ENCODE measurements around the gene BAZ2B. TPM values are rescaled to one million over a fixed set of nuclear protein-coding genes. Genes with fewer than 3 reads are reported as not detected.

Gene BAZ2B
- total RNA-seq, 3 donors from 2014 or later = 58.9 to 98.1 (median 72.5) TPM

GRCh38 chr2:159298967-159299366, 317.4 kb downstream of the BAZ2B start:
- no peak for ATAC-seq
- Histone ChIP-seq H3K4me1 (ENCODE audit: low read depth) (no peaks in the 10 kb centered on the region), H3K9me3 (no peaks in the 10 kb centered on the region), H3K36me3 (ENCODE audit: low read depth) (no peaks in the 10 kb centered on the region), H3K4me3 (no peak overlapping the region)
- intact Hi-C loops (cut with DNase I, micrococcal nuclease) = no loop called here
- no peak for DNase-seq
- no peak for TF ChIP-seq CTCF (IDR thresholded peaks at IDR 0.05)

- Histone ChIP-seq H3K36me3 (ENCODE audit: low read depth) (no peaks in the 10 kb centered on the region), H3K4me3 (no peak overlapping the region), H3K9me3 (no peaks in the 10 kb centered on the region), H3K4me1 (ENCODE audit: low read depth) (no peaks in the 10 kb centered on the region)
- intact Hi-C loops (cut with DNase I, micrococcal nuclease) = no loop called here
- no peak for TF ChIP-seq CTCF (IDR thresholded peaks at IDR 0.05)
- ATAC-seq (no peak), DNase-seq (no peak)
Observed at GRCh38 chr2:159297042-159297707, 319.2 kb downstream of the BAZ2B start.

DNA sequence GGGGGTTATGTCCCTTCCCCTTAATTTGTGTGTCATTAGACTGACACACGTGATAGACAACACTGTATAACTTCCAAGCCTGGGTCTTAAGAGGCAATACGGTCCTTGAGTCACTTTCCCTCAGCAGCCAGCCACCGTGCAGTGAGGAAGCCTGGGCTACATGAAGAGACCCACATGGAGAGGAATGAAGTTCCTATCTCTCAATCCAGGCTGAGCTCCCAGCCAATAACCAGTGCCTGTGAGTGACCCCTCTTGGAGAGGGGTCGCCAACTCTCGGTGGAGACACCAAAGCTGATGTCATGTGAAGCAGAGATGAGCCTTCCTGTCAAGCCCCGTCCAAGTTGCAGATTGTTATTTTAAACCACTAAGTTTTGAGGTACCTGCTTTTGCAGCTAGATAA, 324.2 kb downstream of the BAZ2B start:
- TF ChIP-seq CTCF (IDR thresholded peaks at IDR 0.05) = no peak
- H3K4me3 ChIP-seq = no peak overlapping the region
- ATAC-seq (no peak), DNase-seq (no peak)
- no peaks in the 10 kb centered on the region for H3K36me3 ChIP-seq (ENCODE audit: low read depth)
- no peaks in the 10 kb centered on the region for H3K9me3 ChIP-seq
- H3K4me1 ChIP-seq (ENCODE audit: low read depth) = no peaks in the 10 kb centered on the region
- intact Hi-C loops (cut with DNase I, micrococcal nuclease) = no loop called here

DNA sequence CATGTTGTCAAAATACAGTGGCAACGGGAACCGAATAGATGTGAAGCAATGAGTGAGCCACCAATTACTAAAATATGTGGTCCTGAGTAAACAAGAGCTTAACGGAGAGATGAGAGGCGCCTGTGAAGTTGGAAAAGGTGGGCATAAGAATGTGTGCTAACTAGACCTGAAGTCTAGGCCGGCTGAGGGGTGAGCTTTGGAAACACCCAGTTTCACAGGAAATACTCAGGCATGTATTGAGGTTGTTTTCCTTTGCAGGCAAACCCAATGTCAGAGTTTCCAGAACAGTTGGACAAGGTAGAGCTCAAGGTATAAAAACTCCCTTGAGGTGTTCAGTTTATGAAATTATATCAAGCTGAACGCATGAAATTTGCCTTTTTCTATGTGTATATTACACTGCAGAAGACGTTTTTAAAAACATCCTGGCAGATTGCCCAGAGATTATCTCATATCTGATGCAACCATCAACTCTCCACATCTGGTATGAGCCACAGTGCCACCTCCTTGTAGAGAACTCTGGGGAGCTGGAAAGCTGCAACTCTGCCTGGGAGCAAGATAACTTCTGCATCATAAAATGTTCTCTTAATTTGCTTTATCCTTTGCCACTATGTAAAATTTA, 325.9 kb downstream of the BAZ2B start:
- intact Hi-C loops (cut with DNase I, micrococcal nuclease) = no loop called here
- no peaks in the 10 kb centered on the region for H3K9me3 ChIP-seq
- no peaks in the 10 kb centered on the region for H3K36me3 ChIP-seq (ENCODE audit: low read depth)
- H3K4me1 ChIP-seq (ENCODE audit: low read depth) = no peaks in the 10 kb centered on the region
- ATAC-seq = no peak
- DNase-seq = no peak
- TF ChIP-seq CTCF (IDR thresholded peaks at IDR 0.05) = no peak
- H3K4me3 ChIP-seq = no peak overlapping the region

DNA sequence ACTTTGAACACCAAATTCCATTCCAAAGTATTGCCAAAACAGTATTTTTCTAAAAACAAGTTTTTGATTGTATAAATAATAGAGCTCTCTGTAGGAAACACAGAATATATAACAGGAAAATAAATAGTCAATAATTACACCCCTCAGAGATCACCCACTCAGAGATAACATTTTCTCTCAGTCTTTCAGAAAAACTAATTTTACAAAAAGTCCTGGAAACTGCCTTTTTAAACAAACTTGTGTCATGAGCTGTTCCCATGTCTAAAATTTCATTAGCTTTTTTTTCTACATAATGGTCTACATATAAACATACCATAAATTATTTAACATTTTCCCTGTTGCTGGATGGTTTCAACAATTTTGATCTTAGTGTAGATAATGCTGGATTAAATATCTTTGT, 328.6 kb downstream of the BAZ2B start:
- Histone ChIP-seq H3K9me3 (no peaks in the 10 kb centered on the region), H3K4me1 (ENCODE audit: low read depth) (no peaks in the 10 kb centered on the region), H3K4me3 (no peak overlapping the region), H3K36me3 (ENCODE audit: low read depth) (no peaks in the 10 kb centered on the region)
- no peak for TF ChIP-seq CTCF (IDR thresholded peaks at IDR 0.05)
- ATAC-seq = no peak
- no peak for DNase-seq
- intact Hi-C loops (cut with DNase I, micrococcal nuclease) = no loop called here
